ENCODE results near the gene AGAP1. TPM values are rescaled to one million over a fixed set of nuclear protein-coding genes. Genes with fewer than 3 reads are reported as not detected.

The AGAP1 gene
- total and polyA plus RNA-seq, 2 donors (not counting 3 experiments of a cell fraction or from before 2014, with no cell fraction given), result 10.2 to 20.9 TPM

DNA sequence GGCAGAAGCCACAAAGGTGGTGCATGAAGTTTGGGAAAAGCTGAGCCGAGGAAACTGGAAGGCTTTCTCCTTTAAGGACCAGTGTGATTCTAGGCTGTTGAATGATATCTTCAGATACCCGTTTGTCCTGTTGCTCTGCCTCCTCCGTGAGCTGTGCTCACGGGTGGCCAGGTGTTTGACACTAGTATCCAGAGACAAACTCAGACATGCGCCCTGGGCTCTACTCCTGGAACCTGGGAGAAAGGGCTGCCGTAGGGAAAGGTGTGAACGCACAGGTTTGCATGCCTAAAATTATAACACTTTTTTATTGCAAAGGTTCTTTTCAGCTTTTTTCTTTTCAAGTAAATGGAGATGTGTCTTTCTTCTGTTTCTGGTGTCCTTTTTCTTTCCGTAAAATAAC lies 81.6 kb downstream of the AGAP1 start:
- DNase-seq (ENCODE audit: low read depth, low spot score), result no peak
- ChIA-PET POLR2A (no interaction called here), CTCF (interaction anchor here (1.0 to 1.6 kb wide), 2 partner anchors 11 to 12 kb away, joined by 3 to 4 read pairs; no protein-coding TSS in a partner anchor)
- Histone ChIP-seq H3K4me3 (replicated peaks in 1 of 3; ENCODE audit: insufficient read depth in 1 of 3, low read depth in 1 of 3, low read length in 3 of 3) (no peak overlapping the region), H3K36me3 (ENCODE audit: control insufficient read depth in 2 of 2, extremely low read depth in 1 of 2, insufficient read depth in 2 of 2, low read length in 2 of 2) (no peaks in the 10 kb centered on the region), H4K20me1 (replicated peaks; ENCODE audit: control insufficient read depth, extremely low read depth, insufficient read depth, low read length) (no peaks in the 10 kb centered on the region), H3K9ac (replicated peaks; ENCODE audit: extremely low read depth, insufficient read depth, low read length) (no peak overlapping the region), H2AFZ (ENCODE audit: low read depth, low read length) (no peak overlapping the region), H3K4me1 (ENCODE audit: control insufficient read depth, extremely low read depth, insufficient read depth, low read length) (no peaks in the 10 kb centered on the region), H3K79me2 (ENCODE audit: control insufficient read depth, insufficient read depth, low read length) (no peaks in the 10 kb centered on the region), H3K9me3 (replicated peaks; ENCODE audit: control insufficient read depth, insufficient read depth, low read length) (no peaks in the 10 kb centered on the region), H3K27ac (ENCODE audit: insufficient read depth, low read depth, low read length) (no peak overlapping the region), H3K4me2 (ENCODE audit: insufficient read depth, low read length) (no peak overlapping the region), H3K27me3 (ENCODE audit: control insufficient read depth in 2 of 2, insufficient read depth in 2 of 2, low read length in 2 of 2) (no peaks in the 10 kb centered on the region), H3K9me1 (replicated peaks; ENCODE audit: control insufficient read depth, extremely low read depth, insufficient read depth, low read length) (no peaks in the 10 kb centered on the region)
- TF ChIP-seq GATA2 (IDR thresholded peaks at IDR 0.05; ENCODE audit: insufficient read depth, insufficient read length, low read depth, low read length) (no peak), POLR2AphosphoS5 (IDR thresholded peaks at IDR 0.05; ENCODE audit: insufficient read depth, low read depth, low read length) (no peak), JUN (IDR thresholded peaks at IDR 0.05; ENCODE audit: borderline replicate concordance, insufficient read depth, insufficient read length, low read depth) (no peak), MYC (IDR thresholded peaks at IDR 0.05; ENCODE audit: low read depth, low read length) (no peak), POLR2A (IDR thresholded peaks at IDR 0.05; ENCODE audit: low read depth, low read length) (no peak), EZH2 (IDR thresholded peaks at IDR 0.05; ENCODE audit: borderline replicate concordance, low read depth, low read length, severe bottlenecking) (no peak), FOS (IDR thresholded peaks at IDR 0.05; ENCODE audit: borderline replicate concordance, insufficient read depth, low read length) (no peak)
- TF ChIP-seq, protein P1, sequence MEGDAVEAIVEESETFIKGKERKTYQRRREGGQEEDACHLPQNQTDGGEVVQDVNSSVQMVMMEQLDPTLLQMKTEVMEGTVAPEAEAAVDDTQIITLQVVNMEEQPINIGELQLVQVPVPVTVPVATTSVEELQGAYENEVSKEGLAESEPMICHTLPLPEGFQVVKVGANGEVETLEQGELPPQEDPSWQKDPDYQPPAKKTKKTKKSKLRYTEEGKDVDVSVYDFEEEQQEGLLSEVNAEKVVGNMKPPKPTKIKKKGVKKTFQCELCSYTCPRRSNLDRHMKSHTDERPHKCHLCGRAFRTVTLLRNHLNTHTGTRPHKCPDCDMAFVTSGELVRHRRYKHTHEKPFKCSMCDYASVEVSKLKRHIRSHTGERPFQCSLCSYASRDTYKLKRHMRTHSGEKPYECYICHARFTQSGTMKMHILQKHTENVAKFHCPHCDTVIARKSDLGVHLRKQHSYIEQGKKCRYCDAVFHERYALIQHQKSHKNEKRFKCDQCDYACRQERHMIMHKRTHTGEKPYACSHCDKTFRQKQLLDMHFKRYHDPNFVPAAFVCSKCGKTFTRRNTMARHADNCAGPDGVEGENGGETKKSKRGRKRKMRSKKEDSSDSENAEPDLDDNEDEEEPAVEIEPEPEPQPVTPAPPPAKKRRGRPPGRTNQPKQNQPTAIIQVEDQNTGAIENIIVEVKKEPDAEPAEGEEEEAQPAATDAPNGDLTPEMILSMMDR (IDR thresholded peaks at IDR 0.05; ENCODE audit: extremely low read depth in 1 of 2, insufficient read depth in 1 of 2, low read depth in 1 of 2, low read length in 2 of 2), result no peak
- TF ChIP-seq, protein P2, sequence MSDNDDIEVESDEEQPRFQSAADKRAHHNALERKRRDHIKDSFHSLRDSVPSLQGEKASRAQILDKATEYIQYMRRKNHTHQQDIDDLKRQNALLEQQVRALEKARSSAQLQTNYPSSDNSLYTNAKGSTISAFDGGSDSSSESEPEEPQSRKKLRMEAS (IDR thresholded peaks at IDR 0.05; ENCODE audit: insufficient read depth, insufficient read length), result no peak
- dilution Hi-C loops (cut with MboI; ENCODE audit: extremely low pct_ligation_motif_present, low sequenced_read_pairs) (no loop called here), intact Hi-C loops (cut with micrococcal nuclease) (no loop called here)
- BruUV-seq (replicated peaks), result no TSS peak
- no peak for FAIRE-seq

All from endothelial cell of umbilical vein (primary cell).